Measurements from ENCODE around the gene MYO15A. TPM values are rescaled to one million over a fixed set of nuclear protein-coding genes. Genes with fewer than 3 reads are reported as not detected.
A peak's percentile ranks its signal among the peaks of the same experiment; 100 is the strongest.

Gene MYO15A
- polyA plus RNA-seq, 3 donors = 0.31 to 4.4 (median 0.56) TPM

DNA sequence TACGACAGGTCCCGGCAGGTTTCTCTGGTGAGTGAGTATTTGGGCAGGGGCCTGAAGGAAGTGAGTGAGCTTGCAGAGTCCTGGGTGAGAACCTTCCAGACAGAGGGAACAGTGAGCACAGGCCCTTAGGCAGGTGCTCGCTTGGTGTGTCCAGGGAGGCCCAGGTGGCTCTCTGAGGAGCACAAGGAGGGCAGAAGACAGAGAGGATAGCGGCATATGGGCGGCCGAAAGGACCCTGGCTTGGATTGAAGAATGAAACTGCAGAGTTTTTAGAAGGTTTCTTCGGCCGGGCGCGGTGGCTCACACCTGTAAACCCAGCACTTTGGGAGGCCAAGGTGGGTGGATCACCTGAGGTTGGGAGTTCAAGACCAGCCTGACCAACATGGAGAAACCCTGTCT is 14.1 kb upstream of the MYO15A start:
- Mint-ChIP-seq H3K4me1 (peaks cover 6% of the 10 kb centered on the region), H3K4me3 (no peak overlapping the region)
- intact Hi-C loops (cut with micrococcal nuclease) = no loop called here

DNA sequence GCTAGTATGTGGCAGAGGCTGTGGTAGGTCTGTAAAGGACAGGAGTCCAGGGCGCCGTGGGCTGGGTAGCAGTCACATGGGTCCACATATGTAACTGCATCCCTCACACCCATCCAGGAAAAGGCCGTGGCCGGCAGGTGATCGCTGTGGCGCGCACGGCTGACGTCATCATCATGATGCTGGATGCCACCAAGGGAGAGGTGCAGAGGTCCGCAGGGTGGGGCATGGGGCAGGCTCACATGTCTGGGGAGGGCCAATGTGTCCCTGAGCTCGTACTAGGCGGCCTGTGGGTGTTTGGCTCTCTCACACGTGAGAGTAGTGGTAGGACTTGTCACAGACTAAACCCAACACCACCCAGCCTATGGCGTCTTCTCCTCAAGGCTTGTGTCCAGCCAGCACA is 9.0 kb upstream of the MYO15A start:
- Histone ChIP-seq H4K20me1 (ENCODE audit: insufficient read depth, low read length) (peaks cover 15% of the 10 kb centered on the region), H3K9ac (ENCODE audit: insufficient read depth, low read length, poor library complexity, severe bottlenecking) (no peak overlapping the region), H3K36me3 (replicated peaks in 1 of 2; ENCODE audit: control insufficient read depth in 1 of 2, insufficient read depth in 2 of 2, low read length in 2 of 2) (peaks cover 76 to 87% of the 10 kb centered on the region in 2 donors), H3K4me1 (ENCODE audit: control insufficient read depth in 1 of 2, insufficient read depth in 2 of 2, low read length in 2 of 2) (peaks cover 4 to 11% of the 10 kb centered on the region in 2 donors), H3K27ac (ENCODE audit: low read depth in 1 of 2, low read length in 2 of 2) (no peak overlapping the region), H3K27me3 (ENCODE audit: control insufficient read depth in 2 of 2, insufficient read depth in 2 of 2, low read length in 2 of 2) (no peaks in the 10 kb centered on the region), H3K4me2 (replicated peaks; ENCODE audit: extremely low read depth, low read length, poor library complexity, severe bottlenecking) (no peak overlapping the region), H2AFZ (ENCODE audit: insufficient read depth, low read depth, low read length, poor library complexity, severe bottlenecking) (no peak overlapping the region), H3K79me2 (ENCODE audit: insufficient read depth, low read length) (no peaks in the 10 kb centered on the region), H3K9me3 (replicated peaks in 1 of 2; ENCODE audit: control insufficient read depth in 1 of 2, insufficient read depth in 1 of 2, low read length in 2 of 2) (no peaks in the 10 kb centered on the region), H3K4me3 (replicated peaks in 1 of 3; ENCODE audit: low read depth in 2 of 3, low read length in 3 of 3) (no peak overlapping the region)
- H3K4me1 Mint-ChIP-seq = peaks cover 11% of the 10 kb centered on the region
- H3K4me3 Mint-ChIP-seq = no peak overlapping the region
- TF ChIP-seq, protein P1, sequence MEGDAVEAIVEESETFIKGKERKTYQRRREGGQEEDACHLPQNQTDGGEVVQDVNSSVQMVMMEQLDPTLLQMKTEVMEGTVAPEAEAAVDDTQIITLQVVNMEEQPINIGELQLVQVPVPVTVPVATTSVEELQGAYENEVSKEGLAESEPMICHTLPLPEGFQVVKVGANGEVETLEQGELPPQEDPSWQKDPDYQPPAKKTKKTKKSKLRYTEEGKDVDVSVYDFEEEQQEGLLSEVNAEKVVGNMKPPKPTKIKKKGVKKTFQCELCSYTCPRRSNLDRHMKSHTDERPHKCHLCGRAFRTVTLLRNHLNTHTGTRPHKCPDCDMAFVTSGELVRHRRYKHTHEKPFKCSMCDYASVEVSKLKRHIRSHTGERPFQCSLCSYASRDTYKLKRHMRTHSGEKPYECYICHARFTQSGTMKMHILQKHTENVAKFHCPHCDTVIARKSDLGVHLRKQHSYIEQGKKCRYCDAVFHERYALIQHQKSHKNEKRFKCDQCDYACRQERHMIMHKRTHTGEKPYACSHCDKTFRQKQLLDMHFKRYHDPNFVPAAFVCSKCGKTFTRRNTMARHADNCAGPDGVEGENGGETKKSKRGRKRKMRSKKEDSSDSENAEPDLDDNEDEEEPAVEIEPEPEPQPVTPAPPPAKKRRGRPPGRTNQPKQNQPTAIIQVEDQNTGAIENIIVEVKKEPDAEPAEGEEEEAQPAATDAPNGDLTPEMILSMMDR (IDR thresholded peaks at IDR 0.05) = no peak
- peaks cover 74 to 86% of the 10 kb centered on the region in 2 donors for H3K36me3 Mint-ChIP-seq
- intact Hi-C loops (cut with micrococcal nuclease) = no loop called here
- H3K9me3 Mint-ChIP-seq = no peaks in the 10 kb centered on the region
- H3K27ac Mint-ChIP-seq = peak overlapping the region in 1 of 7 donors; percentile 13
- no peaks in the 10 kb centered on the region for H3K27me3 Mint-ChIP-seq (ENCODE audit: low read depth in 3 of 3)
- WGBS (ENCODE audit: insufficient coverage) = 98% methylated on average over 7 of the region's 14 CpGs
- DNase-seq = no peak

More for the DNA sequence above, 14.1 kb upstream of the MYO15A start:
- Mint-ChIP-seq H3K36me3 (peaks cover 61 to 75% of the 10 kb centered on the region in 2 donors), H3K9me3 (no peaks in the 10 kb centered on the region), H3K27ac (peak overlapping the region in 2 of 7 donors; percentile 4 to 47), H3K27me3 (ENCODE audit: low read depth in 3 of 3) (no peaks in the 10 kb centered on the region)
- Histone ChIP-seq H3K27me3 (ENCODE audit: control insufficient read depth in 2 of 2, insufficient read depth in 2 of 2, low read length in 2 of 2) (no peaks in the 10 kb centered on the region), H3K4me2 (replicated peaks; ENCODE audit: extremely low read depth, low read length, poor library complexity, severe bottlenecking) (no peak overlapping the region), H2AFZ (ENCODE audit: insufficient read depth, low read depth, low read length, poor library complexity, severe bottlenecking) (no peak overlapping the region), H3K4me3 (replicated peaks in 1 of 3; ENCODE audit: low read depth in 2 of 3, low read length in 3 of 3) (no peak overlapping the region), H3K36me3 (replicated peaks in 1 of 2; ENCODE audit: control insufficient read depth in 1 of 2, insufficient read depth in 2 of 2, low read length in 2 of 2) (peaks cover 56 to 79% of the 10 kb centered on the region in 2 donors), H3K27ac (ENCODE audit: low read depth in 1 of 2, low read length in 2 of 2) (no peak overlapping the region), H3K9ac (ENCODE audit: insufficient read depth, low read length, poor library complexity, severe bottlenecking) (no peak overlapping the region), H3K9me3 (replicated peaks in 1 of 2; ENCODE audit: control insufficient read depth in 1 of 2, insufficient read depth in 1 of 2, low read length in 2 of 2) (no peaks in the 10 kb centered on the region), H3K4me1 (ENCODE audit: control insufficient read depth in 1 of 2, insufficient read depth in 2 of 2, low read length in 2 of 2) (no peaks in the 10 kb centered on the region), H4K20me1 (ENCODE audit: insufficient read depth, low read length) (peaks cover 19% of the 10 kb centered on the region), H3K79me2 (ENCODE audit: insufficient read depth, low read length) (peaks cover 4% of the 10 kb centered on the region)
- TF ChIP-seq, protein P1 (IDR thresholded peaks at IDR 0.05) = no peak
- 100% methylated on average over 5 of the region's 10 CpGs for WGBS (ENCODE audit: insufficient coverage)
- DNase-seq = no peak

Measured in CD14-positive monocyte (primary cell).